Breast epithelium (tissue), 4 donors: Measurements from ENCODE around the gene CDH23. TPM values are rescaled to one million over a fixed set of nuclear protein-coding genes. Genes with fewer than 3 reads are reported as not detected.

Source experiments
- DNase-seq, 2 donors: peaks; one replicate each; pipeline ENCODE4 v3.0.0-alpha.2; 2019; ENCODE audit warnings: low spot score in 2 of 2
- H3K27ac ChIP-seq, 2 donors: fragments of 200-600 bp; sonication (generic) in 1 of 2; one replicate each; pipeline ENCODE4 v1.5.1; 2016 to 2019; ENCODE audit warnings: mild to moderate bottlenecking in 1 of 2
- H3K27me3 ChIP-seq, 2 donors: fragments of 200-600 bp; sonication (generic) in 1 of 2; one replicate each; pipeline versions ENCODE4 v1.5.1 to v1.6.0; 2017 to 2019; ENCODE audit warnings: control low read depth in 1 of 2, mild to moderate bottlenecking in 1 of 2
- H3K36me3 ChIP-seq: fragments of 200-600 bp; one replicate; pipeline ENCODE4 v1.5.1; 2019
- H3K4me1 ChIP-seq, 2 donors: fragments of 200-600 bp; sonication (generic); one replicate each; pipeline ENCODE4 v1.5.1; 2016 to 2019; ENCODE audit warnings: control low read depth in 1 of 2
- H3K4me3 ChIP-seq, 3 donors: fragments of 200-600 bp; sonication (generic); 1 replicate in 2 of 3; 2 replicates in 1 of 3; pipeline ENCODE4 v1.5.1; 2016 to 2019; ENCODE audit warnings: mild to moderate bottlenecking in 3 of 3, moderate library complexity in 2 of 3
- H3K9me3 ChIP-seq, 2 donors: fragments of 200-600 bp; sonication (generic) in 1 of 2; one replicate each; pipeline ENCODE4 v1.5.1; 2016 to 2019; ENCODE audit warnings: control low read depth in 1 of 2
- POLR2A ChIP-seq: fragments of 450-650 bp; IDR thresholded peaks from one replicate; pipeline ENCODE4 v1.6.1; 2016; ENCODE audit warnings: antibody characterized with exemption, mild to moderate bottlenecking, moderate library complexity
- POLR2AphosphoS5 ChIP-seq, 3 donors: sonication (generic); formaldehyde crosslinking; IDR thresholded peaks; one replicate each; pipeline ENCODE4 v1.6.1; 2017; ENCODE audit warnings: antibody characterized with exemption in 3 of 3
- intact Hi-C: fragments of 100-400 bp; cut with DNase I; formaldehyde crosslinking; loops from one replicate; pipeline ENCODE4 v1.15.1; 2023; ENCODE audit warnings: low total_unique reads
- total RNA-seq, 3 donors: library from RNA; depleted of rRNA; stranded (reverse); fragments of >200 nt; gene quantifications; one replicate each; pipeline ENCODE4 v1.1.0, GENCODE V29; 2016
- TF ChIP-seq, protein P1 (sequence below), 3 donors: fragments of 450-650 bp; IDR thresholded peaks; one replicate each; pipeline ENCODE4 v1.5.1; 2016 to 2017; ENCODE audit warnings: antibody characterized with exemption in 3 of 3, mild to moderate bottlenecking in 3 of 3, moderate library complexity in 3 of 3

Gene CDH23
- total RNA-seq, 3 donors from 2014 or later: 8.5 to 13.8 (median 11.6) TPM

DNA sequence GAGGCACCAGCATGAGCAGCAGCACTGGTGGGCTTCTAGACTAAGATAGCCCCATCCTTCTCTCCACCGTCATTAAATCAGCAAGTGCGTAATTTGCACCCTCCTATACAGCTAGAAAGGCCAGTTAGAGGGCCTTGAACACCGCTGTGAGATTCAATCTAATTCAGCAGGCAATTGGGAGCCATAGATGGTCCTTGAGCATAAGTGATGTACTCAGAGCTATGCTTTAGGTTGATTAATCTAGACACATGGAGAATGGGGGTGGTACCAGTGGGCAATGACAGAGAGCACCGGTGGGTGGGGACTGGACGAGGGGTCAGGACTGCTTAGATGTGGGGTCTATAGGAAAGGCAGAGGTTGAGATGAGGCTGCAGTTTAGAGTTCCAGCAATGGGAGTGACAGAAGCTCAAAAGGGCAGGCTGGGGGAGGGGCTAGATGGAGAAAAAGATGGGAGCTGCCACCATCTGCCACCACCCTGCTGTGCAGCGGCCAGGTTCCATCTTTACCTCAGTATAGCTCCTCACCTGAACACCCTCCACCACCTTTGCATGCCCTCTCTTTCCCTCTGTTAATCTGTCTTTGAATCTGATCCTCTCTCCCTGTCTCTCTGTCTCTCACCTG is 235.6 kb downstream of the CDH23 start:
- no peak overlapping the region for H3K4me3 ChIP-seq
- intact Hi-C loops: no loop called here
- no peaks in the 10 kb centered on the region for H3K36me3 ChIP-seq
- TF ChIP-seq POLR2A: no peak
- TF ChIP-seq, protein P1, sequence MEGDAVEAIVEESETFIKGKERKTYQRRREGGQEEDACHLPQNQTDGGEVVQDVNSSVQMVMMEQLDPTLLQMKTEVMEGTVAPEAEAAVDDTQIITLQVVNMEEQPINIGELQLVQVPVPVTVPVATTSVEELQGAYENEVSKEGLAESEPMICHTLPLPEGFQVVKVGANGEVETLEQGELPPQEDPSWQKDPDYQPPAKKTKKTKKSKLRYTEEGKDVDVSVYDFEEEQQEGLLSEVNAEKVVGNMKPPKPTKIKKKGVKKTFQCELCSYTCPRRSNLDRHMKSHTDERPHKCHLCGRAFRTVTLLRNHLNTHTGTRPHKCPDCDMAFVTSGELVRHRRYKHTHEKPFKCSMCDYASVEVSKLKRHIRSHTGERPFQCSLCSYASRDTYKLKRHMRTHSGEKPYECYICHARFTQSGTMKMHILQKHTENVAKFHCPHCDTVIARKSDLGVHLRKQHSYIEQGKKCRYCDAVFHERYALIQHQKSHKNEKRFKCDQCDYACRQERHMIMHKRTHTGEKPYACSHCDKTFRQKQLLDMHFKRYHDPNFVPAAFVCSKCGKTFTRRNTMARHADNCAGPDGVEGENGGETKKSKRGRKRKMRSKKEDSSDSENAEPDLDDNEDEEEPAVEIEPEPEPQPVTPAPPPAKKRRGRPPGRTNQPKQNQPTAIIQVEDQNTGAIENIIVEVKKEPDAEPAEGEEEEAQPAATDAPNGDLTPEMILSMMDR (IDR thresholded peaks at IDR 0.05): no peak
- TF ChIP-seq POLR2AphosphoS5 (IDR thresholded peaks at IDR 0.05): no peak
- H3K4me1 ChIP-seq: no peaks in the 10 kb centered on the region
- H3K27me3 ChIP-seq: no peaks in the 10 kb centered on the region
- H3K9me3 ChIP-seq: no peaks in the 10 kb centered on the region
- no peak for DNase-seq
- no peak overlapping the region for H3K27ac ChIP-seq

DNA sequence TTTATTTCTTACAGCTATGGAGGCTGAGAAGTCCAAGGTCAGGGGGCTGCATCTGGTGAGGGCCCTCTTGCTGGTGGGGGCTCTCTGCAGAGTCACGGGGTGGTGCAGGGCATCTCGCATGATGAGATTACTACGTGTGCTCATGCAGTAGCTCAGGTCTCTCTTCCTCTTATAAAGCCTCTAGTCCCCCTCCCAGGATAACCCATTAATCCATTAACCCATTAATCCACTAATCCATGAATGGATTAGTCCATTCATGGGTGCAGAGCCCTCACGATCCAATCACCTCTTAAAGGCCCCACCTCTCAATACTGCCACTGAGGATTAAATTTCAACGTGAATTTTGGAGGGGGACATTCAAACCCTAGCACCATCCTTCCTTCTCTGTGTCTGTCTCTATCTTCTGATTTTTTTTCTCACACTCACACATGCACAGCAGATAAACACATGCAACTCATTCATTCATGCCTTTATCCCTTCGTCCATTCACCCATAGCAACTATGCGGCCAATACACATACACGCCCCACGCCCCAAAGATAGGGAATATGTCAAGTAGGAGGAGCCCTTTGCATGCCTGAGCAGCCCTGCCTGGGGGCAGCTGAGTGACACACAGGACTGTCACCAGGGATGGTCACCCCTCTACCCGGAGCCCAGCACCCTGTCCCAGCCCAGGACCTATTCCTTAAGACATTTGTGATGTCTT is 236.3 kb downstream of the CDH23 start:
- no peak for TF ChIP-seq POLR2AphosphoS5 (IDR thresholded peaks at IDR 0.05)
- TF ChIP-seq, protein P1 (IDR thresholded peaks at IDR 0.05): no peak
- no peaks in the 10 kb centered on the region for H3K9me3 ChIP-seq
- H3K27me3 ChIP-seq: no peaks in the 10 kb centered on the region
- no peak for DNase-seq
- H3K4me3 ChIP-seq: no peak overlapping the region
- intact Hi-C loops: no loop called here
- no peaks in the 10 kb centered on the region for H3K36me3 ChIP-seq
- no peak overlapping the region for H3K27ac ChIP-seq
- H3K4me1 ChIP-seq: no peaks in the 10 kb centered on the region

DNA sequence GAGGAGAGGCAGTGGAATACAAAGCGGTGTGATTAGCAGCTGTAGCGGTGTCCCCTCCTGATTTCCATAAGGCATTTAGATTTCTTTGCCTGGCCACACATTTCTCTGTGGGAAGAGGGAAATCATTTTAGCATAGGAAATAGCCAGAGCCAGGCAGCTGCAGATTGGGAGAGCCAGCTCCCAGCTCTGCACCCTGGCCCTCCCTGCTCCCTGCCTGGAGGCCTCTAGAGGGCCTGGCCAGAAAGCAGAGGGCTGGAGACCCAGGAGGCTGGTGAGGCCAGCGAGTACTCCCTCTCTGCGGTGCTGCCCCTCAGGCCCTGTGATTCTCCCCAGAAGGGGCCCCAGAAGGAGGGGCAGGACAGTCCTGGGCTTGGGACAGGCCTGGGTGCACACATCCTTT is 237.2 kb downstream of the CDH23 start:
- Histone ChIP-seq H3K27me3 (no peaks in the 10 kb centered on the region), H3K36me3 (no peaks in the 10 kb centered on the region), H3K9me3 (no peaks in the 10 kb centered on the region), H3K4me1 (no peaks in the 10 kb centered on the region), H3K4me3 (no peak overlapping the region), H3K27ac (no peak overlapping the region)
- TF ChIP-seq, protein P1 (IDR thresholded peaks at IDR 0.05): no peak
- TF ChIP-seq POLR2A (no peak), POLR2AphosphoS5 (IDR thresholded peaks at IDR 0.05) (no peak)
- intact Hi-C loops: no loop called here
- no peak for DNase-seq

DNA sequence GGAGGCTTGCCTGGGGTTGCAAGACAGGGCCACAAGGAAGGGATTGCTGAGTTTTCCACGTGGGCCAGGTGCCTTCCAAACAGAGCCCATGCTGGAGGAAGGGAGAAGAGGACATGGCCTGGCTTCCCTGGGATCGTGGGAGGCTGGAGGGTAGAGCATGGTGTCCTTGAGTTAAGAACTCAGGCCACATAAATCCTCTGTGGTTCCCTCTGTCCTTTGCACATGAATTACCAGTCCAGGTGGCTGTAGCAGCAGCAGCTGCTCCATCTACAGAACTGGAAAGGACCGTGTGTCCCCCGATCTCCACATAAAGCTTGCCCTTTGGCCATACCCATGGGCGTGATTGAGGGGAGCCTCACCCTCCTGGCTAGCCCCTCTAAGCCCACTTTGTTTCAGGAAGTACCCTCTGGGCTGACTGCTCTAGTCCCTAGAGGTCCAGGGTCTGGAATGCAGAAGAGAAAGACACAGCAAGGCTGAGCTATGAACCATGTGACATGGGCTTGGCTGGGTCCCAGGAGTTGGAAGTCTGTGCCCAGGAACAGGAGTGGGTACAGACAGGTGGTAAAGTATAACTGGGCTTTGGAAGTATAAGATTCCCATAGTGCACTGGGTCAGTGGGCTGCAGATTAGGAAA is 237.9 kb downstream of the CDH23 start:
- Histone ChIP-seq H3K27me3 (no peaks in the 10 kb centered on the region), H3K27ac (no peak overlapping the region), H3K4me1 (no peaks in the 10 kb centered on the region), H3K9me3 (no peaks in the 10 kb centered on the region), H3K36me3 (no peaks in the 10 kb centered on the region), H3K4me3 (no peak overlapping the region)
- TF ChIP-seq, protein P1 (IDR thresholded peaks at IDR 0.05): no peak
- TF ChIP-seq POLR2A (no peak), POLR2AphosphoS5 (IDR thresholded peaks at IDR 0.05) (no peak)
- intact Hi-C loops: no loop called here
- peak in 1 of 2 donors; percentile 26 for DNase-seq

DNA sequence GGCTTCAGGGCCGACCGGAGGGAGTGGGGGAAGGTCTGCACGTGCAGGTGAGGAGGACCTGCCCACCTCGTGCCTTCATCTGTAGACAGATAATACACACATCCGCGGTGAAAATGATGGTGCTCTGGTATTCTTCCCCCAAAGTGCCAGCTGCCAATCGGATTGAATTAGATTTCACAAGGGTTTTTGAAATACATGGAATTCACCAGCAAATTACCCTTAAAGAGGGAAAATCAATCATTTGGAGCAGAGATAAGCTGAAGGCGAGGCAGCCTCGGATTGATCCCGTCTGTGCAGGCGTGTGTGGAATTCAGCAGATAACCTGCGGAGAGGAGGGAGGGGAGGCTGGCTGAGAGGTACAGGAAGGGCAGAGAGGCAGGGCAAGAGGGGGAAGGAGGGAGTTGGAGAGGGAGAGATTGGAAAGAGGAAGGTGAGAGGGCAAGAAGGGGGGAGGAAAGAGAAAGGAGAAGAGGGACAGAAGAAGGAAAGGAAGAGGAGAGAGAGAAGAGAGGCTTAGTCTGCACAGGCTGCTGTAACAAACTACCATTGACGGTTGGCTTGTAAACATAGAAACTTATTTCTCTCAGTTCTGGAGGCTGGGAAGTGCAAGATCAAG is 238.6 kb downstream of the CDH23 start:
- no peak overlapping the region for H3K27ac ChIP-seq

More for the DNA sequence above, 238.6 kb downstream of the CDH23 start:
- no peaks in the 10 kb centered on the region for H3K9me3 ChIP-seq
- no peaks in the 10 kb centered on the region for H3K27me3 ChIP-seq
- intact Hi-C loops: no loop called here
- H3K4me3 ChIP-seq: no peak overlapping the region
- no peak for DNase-seq
- H3K4me1 ChIP-seq: no peaks in the 10 kb centered on the region
- H3K36me3 ChIP-seq: no peaks in the 10 kb centered on the region
- TF ChIP-seq POLR2A (no peak), POLR2AphosphoS5 (IDR thresholded peaks at IDR 0.05) (no peak)
- TF ChIP-seq, protein P1 (IDR thresholded peaks at IDR 0.05): no peak
